Measurements from ENCODE around the gene NINJ2.
"Not testable (repeated sequence)": the region's sequence is repeated elsewhere in the genome, so short reads cannot be mapped to it uniquely, and the experiment has no call there.

NINJ2 gene

GRCh38 chr12:586318-587071 is 76.8 kb downstream of the NINJ2 start:
- DNase-seq (ENCODE audit: low read depth in 2 of 2): no peak

GRCh38 chr12:585062-586061 is 77.9 kb downstream of the NINJ2 start:
- no peak for DNase-seq (ENCODE audit: low read depth in 2 of 2)

GRCh38 chr12:583251-583869 is 79.9 kb downstream of the NINJ2 start:
- DNase-seq (ENCODE audit: low read depth in 2 of 2): no peak

- no peak for DNase-seq (ENCODE audit: low read depth in 2 of 2)
Measured at GRCh38 chr12:581746-582145, 81.5 kb downstream of the NINJ2 start.

- DNase-seq (ENCODE audit: low read depth in 2 of 2): no peak
Measured at GRCh38 chr12:581321-581720, 81.9 kb downstream of the NINJ2 start.

- no peak for DNase-seq (ENCODE audit: low read depth in 2 of 2)
Measured at GRCh38 chr12:580813-581212, 82.4 kb downstream of the NINJ2 start.

GRCh38 chr12:579420-580110 is 83.7 kb downstream of the NINJ2 start:
- DNase-seq (ENCODE audit: low read depth in 2 of 2): no peak

GRCh38 chr12:578748-579419 is 84.4 kb downstream of the NINJ2 start:
- no peak for DNase-seq (ENCODE audit: low read depth in 2 of 2)

GRCh38 chr12:577994-578747 is 85.1 kb downstream of the NINJ2 start:
- DNase-seq (ENCODE audit: low read depth in 2 of 2): not testable (repeated sequence)

GRCh38 chr12:576615-577110 is 86.6 kb downstream of the NINJ2 start:
- DNase-seq (ENCODE audit: low read depth in 2 of 2): no peak

GRCh38 chr12:575948-576614 is 87.2 kb downstream of the NINJ2 start:
- DNase-seq (ENCODE audit: low read depth in 2 of 2): peak; percentile 30 to 35

- no peak for DNase-seq (ENCODE audit: low read depth in 2 of 2)
Measured at GRCh38 chr12:575129-575502, 88.1 kb downstream of the NINJ2 start.

- no peak for DNase-seq (ENCODE audit: low read depth in 2 of 2)
Measured at GRCh38 chr12:574475-575128, 88.6 kb downstream of the NINJ2 start.

- no peak for DNase-seq (ENCODE audit: low read depth in 2 of 2)
Measured at GRCh38 chr12:573232-573631, 90.0 kb downstream of the NINJ2 start.

GRCh38 chr12:572532-572899 is 90.7 kb downstream of the NINJ2 start:
- no peak for DNase-seq (ENCODE audit: low read depth in 2 of 2)

GRCh38 chr12:571795-572531 is 91.3 kb downstream of the NINJ2 start:
- no peak for DNase-seq (ENCODE audit: low read depth in 2 of 2)

- DNase-seq (ENCODE audit: low read depth in 2 of 2): no peak
Measured at GRCh38 chr12:570921-571794, 92.1 kb downstream of the NINJ2 start.

Data from fibroblast of skin of left quadriceps (primary cell).